ENCODE data around the gene HOXC10.

HOXC10 gene

DNA sequence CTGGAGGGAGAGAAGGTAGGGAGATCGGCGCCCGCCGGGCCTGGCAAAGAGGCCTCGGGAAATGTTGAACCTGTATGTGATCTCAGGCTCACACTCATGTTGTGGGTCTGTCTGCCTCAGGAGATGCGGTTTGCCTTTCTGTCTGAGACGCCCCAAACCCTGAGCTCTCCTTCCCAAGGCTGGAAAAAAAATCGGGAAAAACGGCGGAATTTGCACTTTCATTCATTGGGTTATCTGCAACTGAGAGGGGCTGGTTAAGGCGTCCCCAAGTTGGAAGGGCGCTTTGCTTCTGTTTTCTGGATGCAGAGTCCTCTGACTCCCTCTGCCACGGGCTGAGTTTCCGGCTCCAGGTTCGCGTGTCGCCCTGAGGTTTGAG, 10.0 kb downstream of the HOXC10 start:
- Histone ChIP-seq H4K8ac (ENCODE audit: low read depth, low read length) (no peak overlapping the region), H2BK5ac (ENCODE audit: low read length) (no peak overlapping the region), H2BK15ac (replicated peaks; ENCODE audit: low read depth) (no peak overlapping the region), H3K27me3 (ENCODE audit: insufficient read depth, low read length, poor library complexity) (peaks cover 96% of the 10 kb centered on the region), H3K18ac (ENCODE audit: low read length) (no peak overlapping the region), H3K4me3 (ENCODE audit: low read length) (no peak overlapping the region), H2BK120ac (ENCODE audit: low read depth, low read length) (no peak overlapping the region), H2AK5ac (ENCODE audit: low read length) (no peak overlapping the region), H3K79me2 (ENCODE audit: control insufficient read depth, insufficient read depth, low read length) (no peaks in the 10 kb centered on the region), H3K79me1 (ENCODE audit: low read length) (no peaks in the 10 kb centered on the region), H3K56ac (ENCODE audit: low read length) (no peak overlapping the region), H3K4me1 (ENCODE audit: control insufficient read depth, low read depth, low read length) (no peaks in the 10 kb centered on the region), H4K5ac (ENCODE audit: low read length) (no peak overlapping the region), H3K4ac (ENCODE audit: low read depth, low read length) (no peak overlapping the region), H3K9ac (ENCODE audit: low read length) (no peak overlapping the region), H3K36me3 (ENCODE audit: control insufficient read depth, insufficient read depth, low read length) (no peaks in the 10 kb centered on the region), H3K27ac (ENCODE audit: low read depth, low read length) (no peak overlapping the region), H3K23ac (ENCODE audit: low read length) (no peak overlapping the region), H3K4me2 (ENCODE audit: low read length) (no peak overlapping the region)
- DNase-seq: no peak
- no CpG with 5 or more reads among the region's 17 CpGs for WGBS (ENCODE audit: extremely low coverage, insufficient coverage, low lambda C conversion rate)

DNA sequence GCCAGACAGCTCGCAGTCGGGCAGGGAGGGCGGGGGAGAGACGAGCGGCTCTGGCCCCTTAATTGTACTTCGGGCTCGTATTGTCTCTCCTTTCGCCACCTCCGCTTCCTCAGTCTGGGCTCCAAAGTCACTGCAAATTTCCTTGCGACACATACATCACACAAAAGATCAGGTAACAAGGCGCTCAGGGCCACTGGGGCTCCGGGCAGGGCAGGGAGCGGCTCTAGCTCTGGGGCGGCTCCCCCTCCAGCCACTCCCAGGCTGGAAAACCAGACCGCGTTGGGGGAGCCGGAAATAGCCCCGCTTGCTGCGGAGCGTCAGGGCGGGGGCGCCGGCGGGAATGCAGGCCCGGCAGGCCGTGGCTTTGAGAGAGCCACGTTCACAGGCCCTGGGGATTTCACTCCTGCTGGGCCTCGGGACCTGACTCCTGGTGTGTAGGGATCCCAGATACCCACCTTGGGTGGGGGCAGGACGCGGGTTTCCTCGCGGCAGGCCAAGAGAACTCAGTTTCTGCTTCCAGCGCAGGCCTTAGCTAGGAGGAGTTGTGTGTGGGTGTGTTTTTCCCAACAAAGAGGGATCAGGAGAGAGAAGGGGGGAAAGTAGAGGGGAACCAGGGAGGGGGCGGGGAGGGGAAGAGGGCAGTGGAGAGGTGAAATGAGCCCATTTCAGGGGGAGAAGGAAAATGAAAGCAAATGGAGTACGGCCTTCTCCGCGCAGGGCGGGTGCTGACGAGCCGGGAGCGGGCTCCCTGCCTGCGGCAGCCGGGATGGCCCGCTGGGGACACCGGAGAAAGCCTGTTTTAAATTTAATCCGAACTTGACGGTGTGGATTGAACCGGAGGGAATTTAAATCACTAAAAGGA, 10.7 kb downstream of the HOXC10 start:
- Histone ChIP-seq H3K56ac (ENCODE audit: low read length) (no peak overlapping the region), H3K4me2 (ENCODE audit: low read length) (peak overlapping the region; percentile 13), H2BK5ac (ENCODE audit: low read length) (no peak overlapping the region), H3K18ac (ENCODE audit: low read length) (no peak overlapping the region), H4K8ac (ENCODE audit: low read depth, low read length) (no peak overlapping the region), H3K4ac (ENCODE audit: low read depth, low read length) (no peak overlapping the region), H3K23ac (ENCODE audit: low read length) (no peak overlapping the region), H3K4me3 (ENCODE audit: low read length) (no peak overlapping the region), H3K79me1 (ENCODE audit: low read length) (no peaks in the 10 kb centered on the region), H2BK120ac (ENCODE audit: low read depth, low read length) (no peak overlapping the region), H2BK15ac (replicated peaks; ENCODE audit: low read depth) (no peak overlapping the region), H3K79me2 (ENCODE audit: control insufficient read depth, insufficient read depth, low read length) (no peaks in the 10 kb centered on the region), H3K4me1 (ENCODE audit: control insufficient read depth, low read depth, low read length) (no peaks in the 10 kb centered on the region), H3K27me3 (ENCODE audit: insufficient read depth, low read length, poor library complexity) (peaks cover 96% of the 10 kb centered on the region), H3K9ac (ENCODE audit: low read length) (no peak overlapping the region), H3K27ac (ENCODE audit: low read depth, low read length) (no peak overlapping the region), H3K36me3 (ENCODE audit: control insufficient read depth, insufficient read depth, low read length) (no peaks in the 10 kb centered on the region), H4K5ac (ENCODE audit: low read length) (no peak overlapping the region), H2AK5ac (ENCODE audit: low read length) (no peak overlapping the region)
- WGBS (ENCODE audit: extremely low coverage, insufficient coverage, low lambda C conversion rate): no CpG with 5 or more reads among the region's 48 CpGs
- no peak for DNase-seq

DNA sequence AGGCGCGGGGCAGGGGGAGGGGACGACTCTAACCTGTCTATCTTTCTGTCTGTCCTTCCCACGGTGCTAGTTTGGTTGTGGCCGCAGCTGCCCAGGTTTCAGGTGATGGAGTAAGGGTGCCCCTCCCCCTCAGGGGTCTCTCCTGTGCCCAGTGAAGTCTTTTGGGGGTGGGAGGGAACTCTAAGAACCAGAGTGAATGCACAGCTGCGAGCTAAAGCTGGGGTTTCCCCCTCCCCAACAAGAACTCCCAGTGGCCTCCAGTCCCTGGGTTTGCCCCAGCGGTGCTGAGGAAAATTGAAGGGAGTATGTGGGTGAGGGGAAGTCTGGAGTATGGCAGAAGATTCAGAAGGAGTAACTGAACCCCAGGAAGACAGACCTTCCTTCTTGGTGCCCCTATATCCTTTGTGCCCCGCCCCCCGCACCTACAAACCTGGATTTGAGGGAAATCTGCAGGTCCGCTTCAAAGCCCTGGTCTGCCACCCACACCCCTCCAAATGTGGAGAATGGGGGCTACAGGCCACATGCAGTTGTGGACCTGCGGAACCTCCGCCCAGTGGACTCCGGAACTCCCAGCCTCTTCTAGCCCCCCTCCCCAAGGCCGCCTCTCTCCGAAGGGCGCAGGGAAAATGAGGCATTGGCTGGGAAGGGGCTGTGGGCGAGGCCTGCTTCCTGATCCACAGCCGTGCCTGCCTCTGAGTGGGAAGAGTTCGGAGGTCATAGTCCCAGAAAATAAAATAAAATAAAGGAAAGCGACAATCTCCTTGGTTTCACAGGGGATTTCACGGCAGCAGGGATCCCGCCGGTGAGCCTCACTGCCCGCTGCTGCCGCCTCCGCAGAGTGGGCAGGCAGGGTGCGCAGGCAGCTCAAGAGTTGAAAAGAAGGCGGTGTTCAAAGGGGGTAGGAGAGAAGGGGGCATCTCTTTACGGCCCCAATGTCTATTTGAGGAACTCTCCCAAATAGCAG, 11.6 kb downstream of the HOXC10 start:
- no peak overlapping the region for H4K8ac ChIP-seq (ENCODE audit: low read depth, low read length)
- no peaks in the 10 kb centered on the region for H3K79me1 ChIP-seq (ENCODE audit: low read length)
- no peak overlapping the region for H3K27ac ChIP-seq (ENCODE audit: low read depth, low read length)
- DNase-seq: no peak
- H3K18ac ChIP-seq (ENCODE audit: low read length): no peak overlapping the region
- no CpG with 5 or more reads among the region's 29 CpGs for WGBS (ENCODE audit: extremely low coverage, insufficient coverage, low lambda C conversion rate)
- no peak overlapping the region for H4K5ac ChIP-seq (ENCODE audit: low read length)
- H2BK5ac ChIP-seq (ENCODE audit: low read length): no peak overlapping the region
- no peaks in the 10 kb centered on the region for H3K4me1 ChIP-seq (ENCODE audit: control insufficient read depth, low read depth, low read length)
- H3K79me2 ChIP-seq (ENCODE audit: control insufficient read depth, insufficient read depth, low read length): no peaks in the 10 kb centered on the region
- H3K56ac ChIP-seq (ENCODE audit: low read length): no peak overlapping the region
- no peak overlapping the region for H2AK5ac ChIP-seq (ENCODE audit: low read length)
- H2BK15ac ChIP-seq (replicated peaks; ENCODE audit: low read depth): no peak overlapping the region
- H3K36me3 ChIP-seq (ENCODE audit: control insufficient read depth, insufficient read depth, low read length): no peaks in the 10 kb centered on the region
- H3K4me2 ChIP-seq (ENCODE audit: low read length): no peak overlapping the region
- no peak overlapping the region for H3K23ac ChIP-seq (ENCODE audit: low read length)
- H3K4ac ChIP-seq (ENCODE audit: low read depth, low read length): no peak overlapping the region
- H3K27me3 ChIP-seq (ENCODE audit: insufficient read depth, low read length, poor library complexity): peaks cover 96% of the 10 kb centered on the region
- no peak overlapping the region for H3K9ac ChIP-seq (ENCODE audit: low read length)
- no peak overlapping the region for H2BK120ac ChIP-seq (ENCODE audit: low read depth, low read length)
- H3K4me3 ChIP-seq (ENCODE audit: low read length): no peak overlapping the region

DNA sequence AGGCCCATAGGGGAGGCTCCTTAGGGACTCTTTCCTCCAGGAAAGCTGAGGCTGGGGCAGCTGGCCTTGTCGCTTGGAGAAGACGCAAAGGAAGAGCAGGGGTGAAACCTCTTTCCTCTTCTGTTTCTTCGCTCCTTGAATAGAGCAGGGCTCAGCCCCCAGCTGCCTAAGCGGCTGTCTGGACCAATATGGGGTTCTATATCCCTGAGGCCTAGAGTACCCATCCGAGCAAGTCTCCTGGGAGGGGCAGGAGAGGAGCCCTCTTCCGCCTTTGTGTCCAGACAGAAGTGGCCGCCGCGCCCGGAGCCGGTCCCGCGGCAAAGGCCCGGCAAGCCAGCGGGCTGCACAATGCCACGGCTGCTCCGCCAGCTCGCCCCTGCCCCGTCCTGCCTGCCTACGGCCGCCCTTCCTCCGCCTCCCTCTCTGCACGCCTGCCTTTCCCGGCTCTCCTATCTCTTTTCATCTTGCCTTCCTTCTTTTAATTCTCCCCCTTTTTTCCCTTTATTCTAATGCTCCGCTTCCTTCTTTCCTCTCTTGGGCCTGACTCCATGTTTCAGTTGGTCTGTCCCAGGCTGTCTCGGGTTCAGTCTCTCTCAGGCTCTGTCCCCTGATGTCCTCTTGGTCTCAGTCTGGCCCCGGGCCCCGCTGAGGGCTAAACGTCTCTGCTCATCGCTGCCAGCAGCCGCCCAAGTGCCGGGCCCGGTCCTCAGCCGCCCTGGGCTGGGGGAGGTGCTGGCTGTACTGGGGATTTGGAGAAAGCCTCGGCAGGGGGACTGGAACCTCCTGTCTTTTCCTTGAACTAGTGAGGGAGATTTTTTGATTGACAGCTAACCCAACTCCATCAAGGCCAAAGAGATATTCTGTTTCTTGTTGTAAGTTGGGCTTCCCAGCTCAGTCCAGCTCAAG, 12.5 kb downstream of the HOXC10 start:
- Histone ChIP-seq H3K4me1 (ENCODE audit: control insufficient read depth, low read depth, low read length) (no peaks in the 10 kb centered on the region), H3K4me2 (ENCODE audit: low read length) (no peak overlapping the region), H3K56ac (ENCODE audit: low read length) (no peak overlapping the region), H3K23ac (ENCODE audit: low read length) (no peak overlapping the region), H2BK15ac (replicated peaks; ENCODE audit: low read depth) (no peak overlapping the region), H2AK5ac (ENCODE audit: low read length) (no peak overlapping the region), H3K36me3 (ENCODE audit: control insufficient read depth, insufficient read depth, low read length) (no peaks in the 10 kb centered on the region), H3K79me2 (ENCODE audit: control insufficient read depth, insufficient read depth, low read length) (no peaks in the 10 kb centered on the region), H4K8ac (ENCODE audit: low read depth, low read length) (no peak overlapping the region), H3K9ac (ENCODE audit: low read length) (no peak overlapping the region), H3K4me3 (ENCODE audit: low read length) (no peak overlapping the region), H3K27me3 (ENCODE audit: insufficient read depth, low read length, poor library complexity) (peaks cover 96% of the 10 kb centered on the region), H3K79me1 (ENCODE audit: low read length) (no peaks in the 10 kb centered on the region), H2BK120ac (ENCODE audit: low read depth, low read length) (no peak overlapping the region), H2BK5ac (ENCODE audit: low read length) (no peak overlapping the region), H3K18ac (ENCODE audit: low read length) (no peak overlapping the region), H3K27ac (ENCODE audit: low read depth, low read length) (no peak overlapping the region), H4K5ac (ENCODE audit: low read length) (no peak overlapping the region), H3K4ac (ENCODE audit: low read depth, low read length) (no peak overlapping the region)
- WGBS (ENCODE audit: extremely low coverage, insufficient coverage, low lambda C conversion rate): no CpG with 5 or more reads among the region's 35 CpGs
- no peak for DNase-seq

DNA sequence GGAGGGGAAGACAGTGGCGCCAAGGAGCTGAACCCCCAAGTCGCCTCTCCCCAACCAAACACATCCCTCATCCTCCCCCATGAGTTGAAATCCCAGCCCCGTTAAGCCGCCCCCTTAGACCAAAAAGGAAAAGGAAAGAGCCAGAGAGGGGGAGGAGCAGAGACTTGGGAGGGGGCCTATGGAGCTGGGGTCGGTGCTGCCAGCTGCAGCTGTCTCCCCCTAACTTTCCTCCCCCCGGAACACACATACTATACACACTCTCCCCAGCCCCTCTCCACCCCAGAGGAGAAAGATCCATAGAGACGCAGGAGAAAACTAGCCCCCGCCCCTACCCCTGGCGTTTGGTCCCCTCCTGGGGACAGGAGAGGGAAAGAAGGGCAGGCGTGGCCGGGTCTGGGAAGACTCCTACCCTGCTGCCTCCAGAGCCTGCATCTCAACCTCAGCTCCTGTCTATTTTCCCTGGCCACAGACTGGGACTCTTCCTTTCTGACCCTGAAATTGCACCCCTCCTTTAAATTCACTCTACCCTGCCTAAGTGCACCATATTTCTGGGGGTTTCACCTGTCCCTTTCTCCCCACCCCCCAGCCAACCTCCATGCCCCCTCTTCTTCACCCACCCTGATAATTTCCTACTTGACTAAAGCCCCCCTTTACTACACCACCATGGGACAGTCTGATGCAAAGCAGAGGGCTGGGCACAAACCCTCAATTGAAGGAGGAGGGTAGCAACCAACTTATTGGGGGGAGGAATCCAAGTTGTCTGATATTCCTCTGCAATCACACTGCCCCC, 13.4 kb downstream of the HOXC10 start:
- no peak overlapping the region for H2BK15ac ChIP-seq (replicated peaks; ENCODE audit: low read depth)
- no peak overlapping the region for H4K8ac ChIP-seq (ENCODE audit: low read depth, low read length)
- H2BK120ac ChIP-seq (ENCODE audit: low read depth, low read length): no peak overlapping the region
- H3K4ac ChIP-seq (ENCODE audit: low read depth, low read length): no peak overlapping the region
- no peak overlapping the region for H3K23ac ChIP-seq (ENCODE audit: low read length)
- no peaks in the 10 kb centered on the region for H3K36me3 ChIP-seq (ENCODE audit: control insufficient read depth, insufficient read depth, low read length)
- H3K27ac ChIP-seq (ENCODE audit: low read depth, low read length): no peak overlapping the region
- no peak overlapping the region for H2AK5ac ChIP-seq (ENCODE audit: low read length)
- H3K18ac ChIP-seq (ENCODE audit: low read length): no peak overlapping the region
- H3K79me2 ChIP-seq (ENCODE audit: control insufficient read depth, insufficient read depth, low read length): no peaks in the 10 kb centered on the region
- WGBS (ENCODE audit: extremely low coverage, insufficient coverage, low lambda C conversion rate): no CpG with 5 or more reads among the region's 11 CpGs
- H4K5ac ChIP-seq (ENCODE audit: low read length): no peak overlapping the region
- H2BK5ac ChIP-seq (ENCODE audit: low read length): no peak overlapping the region
- H3K9ac ChIP-seq (ENCODE audit: low read length): no peak overlapping the region
- peaks cover 96% of the 10 kb centered on the region for H3K27me3 ChIP-seq (ENCODE audit: insufficient read depth, low read length, poor library complexity)
- no peak overlapping the region for H3K4me2 ChIP-seq (ENCODE audit: low read length)
- H3K4me3 ChIP-seq (ENCODE audit: low read length): no peak overlapping the region
- no peak for DNase-seq
- H3K4me1 ChIP-seq (ENCODE audit: control insufficient read depth, low read depth, low read length): no peaks in the 10 kb centered on the region
- no peaks in the 10 kb centered on the region for H3K79me1 ChIP-seq (ENCODE audit: low read length)
- no peak overlapping the region for H3K56ac ChIP-seq (ENCODE audit: low read length)
